GM19193 (cell line): ENCODE measurements around the gene CHRM5.

Source experiments
- POLR2A ChIP-seq: IDR thresholded peaks from 4 replicates; pipeline ENCODE4 v1.6.1; 2011; ENCODE audit not compliant: insufficient read depth, insufficient read length; ENCODE audit errors: extremely low read depth

Gene CHRM5

GRCh38 chr15:33968224-33968623, at the start of gene CHRM5:
Gene CHRM5, plus strand, starts transcription at chr15:33968497. Its CDS starts 94,221 bp downstream, at chr15:34062718.
- no peak for TF ChIP-seq POLR2A

- TF ChIP-seq POLR2A: no peak
Observed at GRCh38 chr15:33923446-33923845, 44.9 kb upstream of the CHRM5 start.

DNA sequence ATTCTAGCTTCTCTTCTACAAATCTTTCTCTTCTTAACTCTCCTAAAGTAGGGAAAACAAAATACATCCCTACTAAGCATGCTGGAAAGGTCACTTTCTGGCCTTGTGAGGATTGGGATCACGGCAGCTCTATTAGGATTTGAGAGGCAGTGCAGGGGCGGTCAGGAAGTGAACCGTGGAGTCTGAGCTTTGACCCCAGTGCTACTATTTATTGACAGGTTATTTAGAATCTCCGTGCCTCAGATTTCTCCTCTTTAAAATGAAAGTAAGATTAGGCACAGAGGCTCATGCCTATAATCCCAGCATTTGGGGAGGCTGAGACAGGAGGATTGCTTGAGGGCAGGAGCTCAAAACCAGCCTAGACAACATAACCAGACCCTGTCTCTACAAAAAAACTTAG, 42.0 kb upstream of the CHRM5 start:
- no peak for TF ChIP-seq POLR2A

DNA sequence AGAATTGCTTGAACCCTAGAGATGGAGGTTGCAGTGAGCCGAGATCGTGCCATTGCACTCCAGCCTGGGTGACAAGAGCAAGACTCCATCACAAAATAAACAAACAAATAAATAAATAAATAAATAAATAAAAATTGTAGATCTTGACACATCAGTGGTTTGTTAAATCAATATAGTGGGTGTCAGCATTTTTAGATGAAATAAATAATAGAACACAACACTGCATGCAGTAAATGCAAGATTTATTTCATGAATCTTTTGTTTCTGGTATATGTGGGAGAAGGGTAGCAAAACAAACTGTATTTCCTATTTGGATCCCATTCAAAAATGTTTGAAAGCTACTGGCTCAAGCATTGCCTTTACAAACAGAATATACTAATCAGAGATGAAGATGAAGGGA, 35.6 kb upstream of the CHRM5 start:
- TF ChIP-seq POLR2A: no peak

DNA sequence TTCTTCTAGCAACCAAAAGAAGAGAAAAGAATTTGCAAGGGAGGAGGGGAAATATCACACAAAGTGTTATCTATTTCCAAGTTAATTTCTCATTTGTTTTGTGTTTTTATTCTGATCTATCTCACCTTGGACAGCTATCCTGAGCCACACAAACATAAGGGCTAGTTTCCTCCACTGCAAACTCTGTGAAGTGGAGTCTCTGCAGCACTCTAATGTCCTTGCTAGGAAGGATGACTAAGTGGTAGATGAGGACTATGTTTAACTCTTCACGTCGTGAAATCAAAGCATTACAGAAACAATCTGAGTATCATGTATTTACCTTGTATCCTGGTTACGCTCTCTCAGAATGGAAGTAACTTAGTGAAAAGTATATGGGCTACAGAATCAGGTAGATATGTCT, 33.9 kb upstream of the CHRM5 start:
- no peak for TF ChIP-seq POLR2A

DNA sequence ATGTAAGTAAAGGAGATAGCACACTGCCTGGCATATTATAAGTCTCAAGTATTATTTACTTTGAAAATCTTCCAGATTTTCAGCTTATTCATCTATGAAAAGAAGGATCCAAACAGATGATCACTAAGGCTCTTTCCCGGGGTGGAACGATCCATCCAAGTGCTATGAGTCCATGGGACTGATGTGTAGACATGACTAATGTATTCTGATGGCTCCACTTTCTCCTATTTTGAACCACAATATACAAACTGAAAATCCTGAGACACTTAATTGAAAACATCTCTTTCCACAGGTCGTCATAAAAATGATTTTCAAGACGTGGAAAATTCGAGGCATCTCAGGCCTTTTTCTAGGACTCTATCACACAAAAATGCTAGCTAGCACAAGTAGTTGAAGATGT, 33.4 kb upstream of the CHRM5 start:
- no peak for TF ChIP-seq POLR2A

DNA sequence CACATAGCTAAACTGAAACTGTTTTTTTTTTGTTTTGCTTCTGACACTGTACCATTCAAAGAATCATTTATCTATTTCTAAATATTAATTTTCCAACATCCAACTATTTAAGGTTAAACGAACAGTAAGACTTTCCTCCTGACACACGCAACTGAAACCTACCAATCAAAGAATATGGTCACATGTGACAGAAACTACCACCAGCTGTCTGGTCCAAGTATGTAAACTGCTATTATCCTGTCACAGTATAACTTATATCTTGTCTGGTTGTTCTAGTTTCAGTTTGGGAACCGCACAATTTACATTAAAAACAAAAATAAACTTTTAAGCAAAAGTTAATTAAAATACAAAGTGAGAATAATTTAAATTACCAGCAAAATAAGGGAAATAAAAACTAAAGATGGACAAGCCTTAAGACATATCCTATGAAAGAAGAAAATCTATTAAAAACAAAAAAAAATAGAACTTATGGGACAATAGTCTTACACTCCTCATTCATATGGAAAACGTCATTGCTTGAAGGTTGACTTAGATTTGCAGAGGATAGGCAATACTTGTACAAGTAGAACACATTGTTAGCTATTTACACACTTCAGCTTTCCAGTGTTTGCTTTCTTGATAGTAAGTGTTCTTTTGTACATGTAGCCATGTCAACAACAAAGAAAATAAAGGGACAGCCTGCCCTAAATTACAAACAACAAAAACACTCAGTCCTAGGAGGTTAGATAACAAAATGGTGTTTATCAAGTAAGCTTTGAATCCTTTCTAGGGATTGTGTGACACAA, 26.8 kb upstream of the CHRM5 start:
- TF ChIP-seq POLR2A: no peak

DNA sequence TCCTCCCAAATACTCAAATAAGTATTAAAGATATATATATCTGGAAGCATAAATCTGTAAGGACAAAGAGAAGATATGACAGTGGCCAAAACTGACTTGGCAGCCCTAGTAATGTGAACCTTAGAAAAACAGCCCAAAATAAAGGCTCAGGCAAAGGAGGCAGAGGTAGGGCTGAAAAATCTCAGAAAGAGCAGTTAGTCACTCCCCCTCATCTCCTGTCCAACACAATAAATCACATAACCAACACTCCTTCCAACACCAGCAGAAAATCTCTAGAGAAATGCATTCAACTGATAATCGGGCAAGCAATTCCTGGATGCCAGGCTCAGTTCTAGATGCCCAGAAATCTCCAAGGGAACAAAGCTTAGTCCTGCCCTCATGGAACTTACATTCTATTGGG, 22.1 kb upstream of the CHRM5 start:
- no peak for TF ChIP-seq POLR2A

DNA sequence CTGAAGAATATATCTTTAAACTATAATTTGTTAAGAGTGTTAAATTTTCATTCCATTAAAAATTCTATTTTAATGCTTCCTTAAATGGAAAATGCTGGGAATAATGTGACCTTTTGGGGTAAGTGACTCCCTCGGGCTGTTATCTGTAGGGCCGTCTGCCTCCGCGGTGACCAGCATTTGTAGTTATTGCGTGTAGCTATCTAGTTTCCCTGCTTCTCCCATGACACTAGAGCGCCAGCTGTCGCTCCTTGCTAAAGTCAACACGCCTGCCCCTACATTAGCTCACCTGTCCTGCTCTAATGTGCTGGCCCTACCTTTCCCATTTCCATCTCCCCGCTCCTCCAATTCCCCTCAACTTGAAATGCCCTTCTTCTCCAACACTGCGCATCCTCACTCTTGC, 12.4 kb upstream of the CHRM5 start:
- TF ChIP-seq POLR2A: no peak

GRCh38 chr15:33956397-33956796, 11.9 kb upstream of the CHRM5 start:
- no peak for TF ChIP-seq POLR2A

- no peak for TF ChIP-seq POLR2A
Observed at GRCh38 chr15:33959844-33960548, 8.3 kb upstream of the CHRM5 start.

DNA sequence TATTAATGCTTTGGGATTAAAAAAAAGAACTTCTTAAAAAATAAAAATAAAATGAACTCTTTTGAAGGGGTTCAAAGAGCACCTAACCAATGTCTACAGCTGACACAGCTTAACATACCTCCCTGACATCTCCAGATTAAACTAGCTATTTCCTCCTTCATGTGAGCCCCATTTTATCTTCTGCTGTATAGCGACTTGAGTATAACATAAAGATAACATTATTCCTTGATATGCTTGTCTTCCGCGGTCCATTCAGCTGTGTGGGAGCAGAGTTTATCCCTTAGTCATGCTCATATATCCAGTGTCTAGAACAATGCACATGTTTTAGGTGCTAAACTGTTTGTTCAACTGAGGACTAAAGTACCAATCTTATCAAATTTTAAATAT, 7.8 kb upstream of the CHRM5 start:
- no peak for TF ChIP-seq POLR2A

DNA sequence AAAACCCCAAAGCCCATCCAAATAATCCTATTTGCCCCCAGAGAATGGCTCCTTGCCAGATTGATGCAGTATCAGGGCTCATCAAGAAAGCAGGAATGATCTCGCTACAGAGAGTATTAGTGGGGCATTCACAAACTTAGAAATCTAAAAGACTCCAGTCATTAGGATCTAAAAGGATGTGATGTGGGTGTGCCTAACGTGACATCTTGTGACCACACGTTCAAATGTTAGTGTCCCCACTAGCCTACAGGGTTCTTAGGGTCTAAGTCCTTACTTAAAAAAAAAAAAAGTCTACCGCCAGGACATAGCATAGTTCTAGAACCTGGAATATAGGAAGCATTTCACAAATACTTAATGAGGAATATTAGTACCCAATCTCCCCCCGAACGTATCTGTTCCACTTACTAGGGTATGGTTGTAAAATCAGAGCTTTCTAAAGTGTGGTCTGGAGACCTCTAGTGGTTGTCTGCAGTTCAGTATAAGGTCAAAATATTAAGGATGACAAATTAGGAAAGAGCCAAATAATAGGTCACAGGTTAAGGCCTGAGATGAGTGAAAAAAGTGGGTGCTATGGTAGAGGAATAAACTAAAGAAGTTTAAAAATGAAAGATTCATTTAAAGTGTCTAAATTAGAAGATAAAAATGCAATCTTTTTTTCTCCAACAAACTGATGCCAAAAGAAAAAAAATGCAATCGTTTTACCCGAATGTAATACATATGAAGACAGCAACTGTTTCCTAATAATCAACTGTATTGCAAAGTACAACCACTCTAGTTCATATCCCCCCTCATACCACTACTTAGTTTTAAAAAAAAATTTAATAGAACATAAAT, 4.2 kb upstream of the CHRM5 start:
- TF ChIP-seq POLR2A: no peak

DNA sequence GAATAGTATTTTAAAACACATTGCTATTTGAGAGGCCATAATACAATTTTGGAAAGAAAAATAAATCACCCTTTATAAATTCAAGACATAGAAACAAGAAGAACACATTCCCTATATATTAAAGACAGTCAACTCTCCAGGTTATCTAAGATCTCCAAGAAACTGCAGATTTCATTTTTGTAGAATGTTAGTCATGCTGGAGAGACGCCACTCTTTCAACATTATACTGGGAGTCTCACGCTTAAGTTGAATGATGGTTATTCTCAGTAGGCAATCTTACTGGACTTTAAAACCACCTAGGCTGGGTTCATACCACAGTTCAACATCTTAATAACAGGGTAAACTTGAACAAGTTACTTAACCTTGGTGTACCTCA, 3.6 kb upstream of the CHRM5 start:
- no peak for TF ChIP-seq POLR2A

GRCh38 chr15:33968821-33969220, 524 bp downstream of the CHRM5 start:
- TF ChIP-seq POLR2A: no peak
